BE2C (cell line): Measurements from ENCODE around the gene MSMB.
"Not testable (repeated sequence)": the region's sequence is repeated elsewhere in the genome, so short reads cannot be mapped to it uniquely, and the experiment has no call there.

Source experiments
- DNase-seq: peaks from one replicate; pipeline ENCODE4 v3.0.0-alpha.2; 2020
- H3K27me3 ChIP-seq: fragments of 250-450 bp; sonication (Bioruptor Pico); 2 replicates; pipeline ENCODE4 v1.5.1; 2020; ENCODE audit warnings: mild to moderate bottlenecking
- H3K36me3 ChIP-seq: fragments of 250-450 bp; sonication (Bioruptor Pico); 2 replicates; pipeline ENCODE4 v1.5.1; 2020; ENCODE audit warnings: mild to moderate bottlenecking
- H3K4me1 ChIP-seq: fragments of 250-450 bp; sonication (Bioruptor Pico); 2 replicates; pipeline ENCODE4 v1.5.1; 2020
- H3K4me3 ChIP-seq: 2 replicates; pipeline ENCODE4 v1.5.1; 2011; ENCODE audit warnings: low read depth, low read length
- H3K9me3 ChIP-seq: fragments of 250-450 bp; sonication (Bioruptor Pico); 2 replicates; pipeline ENCODE4 v1.5.1; 2020
- CTCF ChIP-seq: IDR thresholded peaks from 2 replicates; pipeline ENCODE4 v1.5.1; 2012; ENCODE audit warnings: mild to moderate bottlenecking, low read depth, low read length

Gene MSMB

DNA sequence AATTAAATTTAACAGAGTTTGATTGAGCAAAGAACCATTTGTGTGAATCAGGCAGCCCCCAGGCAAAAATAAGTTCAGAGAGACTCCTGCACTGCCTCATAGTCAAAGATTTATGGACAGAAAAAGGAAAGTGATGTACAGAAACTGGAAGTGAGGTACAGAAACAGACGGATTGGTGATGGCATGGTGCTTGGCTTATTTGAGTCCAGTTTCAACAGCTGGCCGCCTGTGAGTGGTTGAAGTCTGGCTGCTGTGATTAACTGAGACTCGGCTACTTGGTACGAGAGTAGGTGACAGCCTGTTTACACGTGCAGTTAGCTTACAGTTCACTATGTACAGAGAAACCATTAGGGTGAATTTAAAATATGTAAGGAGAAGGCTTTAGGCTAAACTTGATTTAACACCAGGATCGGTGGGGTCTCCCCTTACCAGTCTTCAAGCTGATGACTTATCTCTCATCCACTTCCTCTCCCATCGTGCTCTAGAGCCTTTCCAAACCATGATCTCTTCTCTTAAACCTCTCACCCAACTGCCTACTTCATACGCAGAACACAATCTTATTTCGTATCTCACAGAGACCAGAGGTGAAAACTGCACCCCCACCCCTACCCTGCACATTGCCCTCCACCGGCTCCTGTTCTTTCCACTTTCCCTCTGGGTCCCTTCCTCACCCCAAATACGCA lies 5.0 kb upstream of the MSMB start:
- H3K4me3 ChIP-seq = no peak overlapping the region
- no peaks in the 10 kb centered on the region for H3K36me3 ChIP-seq
- DNase-seq = no peak
- no peaks in the 10 kb centered on the region; the same call in 1 of the 2 replicates for H3K27me3 ChIP-seq
- no peaks in the 10 kb centered on the region for H3K9me3 ChIP-seq
- no peak for TF ChIP-seq CTCF
- H3K4me1 ChIP-seq = no peaks in the 10 kb centered on the region

GRCh38 chr10:46049497-46049831 lies 3.4 kb upstream of the MSMB start:
- not testable (repeated sequence) for DNase-seq, H3K36me3 ChIP-seq, H3K4me1 ChIP-seq, H3K4me3 ChIP-seq, H3K9me3 ChIP-seq, H3K27me3 ChIP-seq

DNA sequence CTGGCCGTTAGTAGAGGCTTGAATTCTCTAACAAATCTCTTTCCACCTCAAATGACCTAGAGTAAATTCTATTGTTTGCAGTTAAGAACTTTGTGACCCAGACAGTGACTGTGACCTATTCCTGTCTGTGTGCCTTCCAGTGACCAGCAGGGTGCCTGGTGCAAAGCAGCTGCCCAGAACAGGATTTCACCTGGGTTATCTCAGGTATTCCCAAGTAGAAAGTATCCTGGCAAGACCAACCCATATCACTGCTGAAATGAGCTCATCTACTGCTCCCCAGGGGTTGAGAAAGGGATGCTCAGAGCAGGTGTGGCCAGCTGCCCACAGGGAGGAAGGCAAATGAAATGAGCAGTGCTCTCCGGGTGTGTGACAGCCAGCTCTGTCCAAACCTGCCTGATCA lies 2.1 kb upstream of the MSMB start:
- no peak for DNase-seq
- no peaks in the 10 kb centered on the region for H3K36me3 ChIP-seq
- H3K27me3 ChIP-seq = no peaks in the 10 kb centered on the region; the same call in 1 of the 2 replicates
- TF ChIP-seq CTCF = no peak
- no peaks in the 10 kb centered on the region for H3K4me1 ChIP-seq
- no peak overlapping the region for H3K4me3 ChIP-seq
- no peaks in the 10 kb centered on the region for H3K9me3 ChIP-seq

- Histone ChIP-seq H3K27me3 (no peaks in the 10 kb centered on the region; the same call in 1 of the 2 replicates), H3K36me3 (no peaks in the 10 kb centered on the region), H3K4me1 (no peaks in the 10 kb centered on the region), H3K9me3 (no peaks in the 10 kb centered on the region), H3K4me3 (no peak overlapping the region)
- TF ChIP-seq CTCF = no peak
- DNase-seq = no peak
Measured at GRCh38 chr10:46042527-46042926, 3.5 kb downstream of the MSMB start.

GRCh38 chr10:46040004-46040403 lies 6.1 kb downstream of the MSMB start:
- Histone ChIP-seq H3K4me1 (no peaks in the 10 kb centered on the region), H3K9me3 (no peaks in the 10 kb centered on the region), H3K4me3 (no peak overlapping the region), H3K27me3 (no peaks in the 10 kb centered on the region), H3K36me3 (no peaks in the 10 kb centered on the region)
- TF ChIP-seq CTCF = no peak
- DNase-seq = no peak

GRCh38 chr10:46037107-46037825 lies 8.8 kb downstream of the MSMB start:
- H3K36me3 ChIP-seq = no peaks in the 10 kb centered on the region
- H3K4me1 ChIP-seq = no peaks in the 10 kb centered on the region
- no peaks in the 10 kb centered on the region for H3K9me3 ChIP-seq
- no peak for DNase-seq
- no peaks in the 10 kb centered on the region for H3K27me3 ChIP-seq
- no peak for TF ChIP-seq CTCF
- H3K4me3 ChIP-seq = no peak overlapping the region
